COLO668 (cell line): ENCODE results near the gene DTNB.

Experiments used
- DNase-seq: peaks from one replicate; lab custom pipeline; 2025; ENCODE audit not compliant: unreplicated experiment; lab: John Stamatoyannopoulos, UW

The DTNB gene

GRCh38 chr2:25400576-25401216 is 272.7 kb downstream of the DTNB start:
- DNase-seq: no peak

GRCh38 chr2:25400169-25400568 is 273.2 kb downstream of the DTNB start:
- DNase-seq: no peak

GRCh38 chr2:25398534-25398933 is 274.8 kb downstream of the DTNB start:
- no peak for DNase-seq

GRCh38 chr2:25397777-25398176 is 275.6 kb downstream of the DTNB start:
- DNase-seq: no peak

- DNase-seq: no peak
Observed at GRCh38 chr2:25389161-25389560, 284.2 kb downstream of the DTNB start.

- DNase-seq: no peak
Observed at GRCh38 chr2:25388491-25388890, 284.9 kb downstream of the DTNB start.

- DNase-seq: no peak
Observed at GRCh38 chr2:25387876-25388449, 285.4 kb downstream of the DTNB start.

GRCh38 chr2:25386971-25387875 is 286.2 kb downstream of the DTNB start:
- DNase-seq: no peak

GRCh38 chr2:25385910-25386309 is 287.5 kb downstream of the DTNB start:
- no peak for DNase-seq

- no peak for DNase-seq
Observed at GRCh38 chr2:25383806-25384205, 289.6 kb downstream of the DTNB start.

GRCh38 chr2:25381502-25381901 is 291.9 kb downstream of the DTNB start:
- no peak for DNase-seq

GRCh38 chr2:25380586-25381375 is 292.6 kb downstream of the DTNB start:
- DNase-seq: no peak

GRCh38 chr2:25380023-25380422 is 293.4 kb downstream of the DTNB start:
- no peak for DNase-seq

- no peak for DNase-seq
Observed at GRCh38 chr2:25379535-25379934, 293.8 kb downstream of the DTNB start.

GRCh38 chr2:25378731-25379490 is 294.5 kb downstream of the DTNB start:
- DNase-seq: no peak

- DNase-seq: no peak
Observed at GRCh38 chr2:25377822-25378421, 295.5 kb downstream of the DTNB start.

GRCh38 chr2:25376750-25377621 is 296.4 kb downstream of the DTNB start:
- DNase-seq: peak; percentile 94

- no peak for DNase-seq
Observed at GRCh38 chr2:25375989-25376545, 297.3 kb downstream of the DTNB start.
